T-helper 1 cell treated with Interleukin-12 subunit alpha and Interleukin-12 subunit beta and Interleukin-4 antibody, amounts not matched to agents 30 ng/mL and 1 ng/mL, for 36 hours (primary cell): ENCODE results near the gene FSD2. TPM values are rescaled to one million over a fixed set of nuclear protein-coding genes. Genes with fewer than 3 reads are reported as not detected.
"Not testable (repeated sequence)": the region's sequence is repeated elsewhere in the genome, so short reads cannot be mapped to it uniquely, and the experiment has no call there.

Source experiments
- intact Hi-C: fragments of 100-400 bp; cut with micrococcal nuclease; formaldehyde crosslinking; loops from one replicate; pipeline ENCODE4 v1.15.1; 2024
- total RNA-seq: library from RNA; stranded (reverse); gene quantifications from 2 replicates; pipeline ENCODE4 v1.2.3, GENCODE V29; 2022

FSD2 gene
- total RNA-seq, 1 donor from 2014 or later: not detected

GRCh38 chr15:82830427-82831173 lies 24.7 kb upstream of the FSD2 start:
- intact Hi-C loops: no loop called here

DNA sequence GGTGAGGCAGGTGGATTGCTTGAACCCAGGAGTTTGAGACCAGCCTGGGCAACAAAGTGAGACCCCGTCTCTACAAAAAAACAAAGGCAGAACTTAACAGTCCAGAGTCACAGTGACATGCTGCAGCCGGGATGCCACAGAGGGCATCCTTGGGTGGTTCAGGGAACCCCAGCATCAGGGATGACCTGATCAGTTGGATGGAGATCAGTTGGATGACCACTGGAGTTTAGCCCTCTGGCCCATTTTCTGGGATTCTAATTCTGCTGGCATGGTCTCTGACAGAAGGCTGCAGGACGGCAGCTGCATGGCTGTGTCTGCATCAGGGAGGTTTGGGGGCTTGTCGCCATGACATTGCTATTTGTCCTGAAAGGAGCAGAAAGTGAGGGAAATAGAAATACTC lies 23.4 kb upstream of the FSD2 start:
- intact Hi-C loops: no loop called here

- intact Hi-C loops: no loop called here
Measured at GRCh38 chr15:82828075-82828474, 22.2 kb upstream of the FSD2 start.

DNA sequence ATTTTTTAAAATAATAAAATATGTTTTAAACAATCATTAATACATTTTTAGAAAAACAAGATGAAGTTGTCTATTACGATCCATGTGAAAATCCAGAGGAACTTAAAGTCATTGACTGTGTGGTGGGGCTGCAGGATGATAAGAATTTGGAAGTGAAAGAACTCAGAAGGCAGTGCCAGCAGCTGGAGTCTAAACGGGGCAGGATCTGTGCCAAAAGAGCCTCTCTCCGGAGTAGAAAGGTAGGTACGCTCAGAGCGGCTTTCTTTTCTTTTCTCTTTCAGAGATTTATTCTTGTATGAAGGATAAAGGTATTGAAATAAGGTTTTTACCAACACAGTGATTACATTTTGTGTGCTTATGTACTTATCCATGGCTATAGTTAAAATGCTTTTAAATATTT lies 17.2 kb upstream of the FSD2 start:
- intact Hi-C loops: no loop called here

DNA sequence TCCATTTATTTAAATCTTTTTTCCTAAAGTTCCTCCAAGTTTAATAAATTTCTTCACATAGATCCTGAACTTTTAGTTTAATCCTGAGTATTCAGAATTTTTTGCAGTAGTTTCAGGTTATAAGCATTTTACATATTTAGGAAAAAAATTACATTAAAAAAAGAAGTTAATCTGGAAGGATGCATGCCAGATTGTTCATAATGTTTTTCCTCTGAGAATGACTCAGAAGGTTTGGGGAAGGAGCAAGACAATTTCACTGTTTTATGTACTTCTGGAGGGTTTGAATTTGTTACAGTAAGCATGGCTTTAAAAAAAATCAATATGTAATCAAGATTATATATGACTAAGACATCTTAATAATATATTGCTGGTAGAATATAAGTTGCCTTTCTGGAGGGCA lies 16.0 kb upstream of the FSD2 start:
- intact Hi-C loops: not testable (repeated sequence)

GRCh38 chr15:82821396-82821795 lies 15.5 kb upstream of the FSD2 start:
- intact Hi-C loops: not testable (repeated sequence)

GRCh38 chr15:82820128-82820527 lies 14.3 kb upstream of the FSD2 start:
- intact Hi-C loops: no loop called here

- intact Hi-C loops: loop anchor here (5.0 kb wide), 1 partner anchor 1114 kb away; no protein-coding TSS in a partner anchor
Measured at GRCh38 chr15:82812994-82813393, 7.1 kb upstream of the FSD2 start.

DNA sequence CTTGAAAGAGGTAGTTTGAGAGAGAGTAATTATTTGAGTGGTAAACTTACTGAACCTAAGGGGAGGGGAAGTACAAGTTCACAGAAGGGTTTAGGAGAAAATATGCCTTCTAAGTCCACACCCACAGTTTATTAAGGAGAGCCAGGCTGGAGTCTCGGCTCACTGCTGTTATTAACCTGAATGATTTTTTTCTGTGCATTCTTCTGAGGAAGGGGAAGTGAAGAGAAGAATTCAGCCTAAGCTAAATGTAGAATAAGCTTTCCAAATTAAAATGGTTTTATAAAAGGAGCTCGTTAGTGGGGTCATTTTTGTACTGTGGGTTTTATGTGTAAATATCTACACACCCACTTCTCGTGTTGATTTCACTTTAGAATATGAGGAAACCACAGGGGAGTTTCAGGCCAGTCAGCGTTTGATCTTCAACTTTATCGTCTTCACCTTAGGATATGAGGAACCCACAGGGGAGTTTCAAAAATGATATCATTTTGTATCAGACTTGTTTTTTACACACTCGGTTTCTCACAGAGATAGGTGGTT lies 5.1 kb upstream of the FSD2 start:
- intact Hi-C loops: loop anchor here (1.0 to 5.0 kb wide), 7 partner anchors 21 to 1116 kb away; partner anchors contain the start of genes BTBD1, EFL1, RPS17 and SAXO2

- intact Hi-C loops: loop anchor here (2.0 to 5.0 kb wide), 3 partner anchors 257 to 1117 kb away; partner anchors contain the start of genes BTBD1, EFL1 and SAXO2
Measured at GRCh38 chr15:82810061-82810889, 4.4 kb upstream of the FSD2 start.

- intact Hi-C loops: loop anchor here (1.0 to 5.0 kb wide), 8 partner anchors 59 to 1118 kb away; partner anchors contain the start of genes AP3B2, BTBD1, EFL1 and HDGFL3
Measured at GRCh38 chr15:82809308-82810060, 3.6 kb upstream of the FSD2 start, which contains the start of gene WHAMM. Gene WHAMM, plus strand, starts transcription at chr15:82809628. Its CDS starts 99 bp downstream, at chr15:82809727.

- intact Hi-C loops: loop anchor here (1.0 to 2.0 kb wide), 5 partner anchors 58 to 398 kb away; partner anchors contain the start of genes AP3B2, HDGFL3 and RAMAC
Measured at GRCh38 chr15:82808634-82809041, 2.8 kb upstream of the FSD2 start.

DNA sequence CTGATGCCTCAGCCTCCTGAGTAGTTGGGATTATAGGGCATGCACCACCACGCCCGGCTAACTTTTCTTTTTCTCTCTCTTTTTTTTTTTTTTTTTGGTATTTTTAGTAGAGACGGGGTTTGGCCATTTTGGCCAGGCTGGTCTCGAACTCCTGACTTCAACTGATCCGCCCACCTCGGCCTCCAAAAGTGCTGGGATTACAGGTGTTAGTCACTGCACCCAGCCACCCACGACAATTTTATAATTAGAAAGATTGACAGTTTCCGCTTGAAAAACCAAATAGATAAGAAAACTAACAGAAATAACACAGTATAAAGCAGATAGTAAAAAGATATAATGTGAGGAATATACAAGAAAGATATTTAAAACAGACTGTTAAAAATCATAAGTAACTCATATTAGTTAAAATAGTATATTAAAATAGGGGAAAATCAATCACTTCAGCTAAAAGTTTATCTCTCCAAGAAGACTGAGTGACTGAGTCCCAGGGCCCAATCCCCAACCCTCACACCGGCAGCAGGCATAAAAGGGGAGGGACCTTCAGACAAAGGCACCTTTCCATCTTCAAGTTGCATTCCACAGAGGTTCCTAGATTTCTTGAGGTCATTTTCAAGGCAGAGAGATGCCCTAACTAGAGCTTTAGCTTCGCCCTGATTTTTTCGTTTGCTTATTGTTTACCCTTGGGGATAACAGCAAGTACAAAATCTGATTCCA lies 2.2 kb upstream of the FSD2 start:
- intact Hi-C loops: loop anchor here (2.0 kb wide), 2 partner anchors 127 to 399 kb away; partner anchors contain the start of gene HDGFL3

- intact Hi-C loops: no loop called here
Measured at GRCh38 chr15:82804575-82804949, 1.3 kb downstream of the FSD2 start.

DNA sequence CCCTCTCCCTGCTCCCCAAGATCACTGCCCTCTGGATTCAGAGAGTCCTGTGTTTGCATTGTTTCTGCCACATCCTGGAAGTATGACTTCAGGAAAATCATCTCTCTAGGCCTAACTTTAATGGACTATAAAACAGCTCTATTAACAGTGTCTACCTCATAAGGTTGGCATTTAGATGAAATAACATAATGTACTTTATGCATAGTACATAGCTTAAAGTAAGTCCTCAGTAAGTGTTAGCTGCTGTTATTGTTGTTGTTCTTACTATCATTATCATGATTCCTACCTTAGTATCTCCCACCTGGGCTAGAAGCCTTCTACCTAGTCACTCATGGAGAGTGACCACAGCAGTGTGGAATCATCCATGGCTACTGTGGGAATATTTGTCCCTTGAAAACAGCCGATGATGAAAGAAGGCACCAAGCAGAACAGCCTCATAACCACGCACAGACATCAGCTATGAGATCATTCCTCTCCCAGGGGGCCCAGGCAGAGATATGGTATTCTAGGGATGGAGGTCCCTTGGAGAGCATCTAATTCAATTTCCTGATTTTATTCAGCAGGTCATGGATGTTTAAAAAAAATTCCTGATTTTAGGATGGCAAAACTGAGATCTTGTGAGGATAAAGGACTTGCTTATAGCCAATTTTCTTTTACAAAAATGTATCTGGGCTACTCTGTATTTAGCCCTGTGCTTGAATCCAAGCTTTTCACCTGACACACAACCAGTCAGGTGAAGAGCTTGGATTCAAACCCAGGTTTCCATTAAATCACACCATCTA lies 1.9 kb downstream of the FSD2 start:
- intact Hi-C loops: no loop called here

DNA sequence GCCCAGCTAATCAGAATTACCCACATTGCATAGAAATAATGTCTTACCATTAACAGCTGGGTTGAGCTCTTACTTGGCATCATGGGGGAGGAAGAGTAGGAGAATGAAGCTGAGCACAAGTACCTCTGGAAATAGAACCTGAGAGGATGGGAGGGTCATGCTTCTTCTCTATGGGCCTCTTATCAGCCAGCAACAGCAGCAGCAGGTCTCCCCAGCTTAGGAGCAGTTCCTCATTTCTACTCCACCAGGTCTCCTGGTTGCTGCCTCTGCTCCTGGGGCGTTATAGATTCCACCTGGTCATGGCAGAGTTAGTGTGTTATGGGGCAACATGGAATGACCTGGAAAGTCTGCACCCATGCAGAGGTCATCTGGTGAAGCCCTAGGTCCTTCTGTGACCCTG lies 3.4 kb downstream of the FSD2 start:
- intact Hi-C loops: no loop called here

- intact Hi-C loops: no loop called here
Measured at GRCh38 chr15:82799183-82799841, 6.6 kb downstream of the FSD2 start.

- intact Hi-C loops: no loop called here
Measured at GRCh38 chr15:82798531-82799166, 7.2 kb downstream of the FSD2 start.
